ENCODE data around the gene PPP3CA.

PPP3CA gene

GRCh38 chr4:101198682-101199339, 148.5 kb downstream of the PPP3CA start:
- TF ChIP-seq FOXK2 (IDR thresholded peaks at IDR 0.05) (no peak), NFRKB (IDR thresholded peaks at IDR 0.05) (no peak), SP1 (IDR thresholded peaks at IDR 0.05) (no peak), BHLHE40 (IDR thresholded peaks at IDR 0.05; ENCODE audit: borderline replicate concordance) (no peak), TARDBP (IDR thresholded peaks at IDR 0.05) (no peak)
- ChIA-PET POLR2A (no interaction called here), CTCF (no interaction called here)
- DNase-seq (ENCODE audit: extremely low spot score), result no peak

GRCh38 chr4:101197350-101197749, 150.0 kb downstream of the PPP3CA start:
- DNase-seq (ENCODE audit: extremely low spot score), result no peak
- no peak for TF ChIP-seq FOXK2 (IDR thresholded peaks at IDR 0.05)
- TF ChIP-seq FOXA1 (IDR thresholded peaks at IDR 0.05), result no peak
- TF ChIP-seq NFRKB (IDR thresholded peaks at IDR 0.05), result no peak
- no peak for TF ChIP-seq SP1 (IDR thresholded peaks at IDR 0.05)
- no peak for TF ChIP-seq TARDBP (IDR thresholded peaks at IDR 0.05)
- no peak for TF ChIP-seq ZNF384 (IDR thresholded peaks at IDR 0.05)
- TF ChIP-seq LEF1 (IDR thresholded peaks at IDR 0.05; ENCODE audit: borderline replicate concordance), result no peak
- no peak for TF ChIP-seq ARNT (IDR thresholded peaks at IDR 0.05)
- no peak for TF ChIP-seq BHLHE40 (IDR thresholded peaks at IDR 0.05; ENCODE audit: borderline replicate concordance)
- TF ChIP-seq FOXM1 (IDR thresholded peaks at IDR 0.05; ENCODE audit: borderline replicate concordance), result no peak
- ChIA-PET CTCF (no interaction called here), POLR2A (no interaction called here)

- no peak for TF ChIP-seq FOXA1 (IDR thresholded peaks at IDR 0.05)
- no peak for TF ChIP-seq LEF1 (IDR thresholded peaks at IDR 0.05; ENCODE audit: borderline replicate concordance)
- no peak for TF ChIP-seq ARNT (IDR thresholded peaks at IDR 0.05)
- no peak for TF ChIP-seq CTBP1 (IDR thresholded peaks at IDR 0.05; ENCODE audit: borderline replicate concordance)
- TF ChIP-seq PKNOX1 (IDR thresholded peaks at IDR 0.05), result no peak
- no peak for TF ChIP-seq ELF4 (IDR thresholded peaks at IDR 0.05)
- TF ChIP-seq FOXM1 (IDR thresholded peaks at IDR 0.05; ENCODE audit: borderline replicate concordance), result no peak
- no peak for TF ChIP-seq ZNF384 (IDR thresholded peaks at IDR 0.05)
- TF ChIP-seq TARDBP (IDR thresholded peaks at IDR 0.05), result no peak
- TF ChIP-seq SUZ12 (IDR thresholded peaks at IDR 0.05), result no peak
- no peak for TF ChIP-seq SP1 (IDR thresholded peaks at IDR 0.05)
- TF ChIP-seq NFRKB (IDR thresholded peaks at IDR 0.05), result no peak
- TF ChIP-seq L3MBTL2 (conservative IDR thresholded peaks at IDR 0.05), result no peak
- no peak for TF ChIP-seq FOXK2 (IDR thresholded peaks at IDR 0.05)
- TF ChIP-seq BHLHE40 (IDR thresholded peaks at IDR 0.05; ENCODE audit: borderline replicate concordance), result no peak
- no peak for TF ChIP-seq HDGF (IDR thresholded peaks at IDR 0.05; ENCODE audit: borderline replicate concordance)
- POLR2A ChIA-PET, result no interaction called here
- CTCF ChIA-PET, result no interaction called here
Measured at GRCh38 chr4:101192244-101192643, 155.1 kb downstream of the PPP3CA start.

GRCh38 chr4:101191302-101192098, 155.8 kb downstream of the PPP3CA start:
- CTCF ChIA-PET, result no interaction called here
- no peak for DNase-seq (ENCODE audit: extremely low spot score)
- POLR2A ChIA-PET, result no interaction called here
- TF ChIP-seq HDGF (IDR thresholded peaks at IDR 0.05; ENCODE audit: borderline replicate concordance) (no peak), SP1 (IDR thresholded peaks at IDR 0.05) (no peak), SUZ12 (IDR thresholded peaks at IDR 0.05) (no peak), ZNF384 (IDR thresholded peaks at IDR 0.05) (no peak), L3MBTL2 (conservative IDR thresholded peaks at IDR 0.05) (no peak), PKNOX1 (IDR thresholded peaks at IDR 0.05) (no peak), ARNT (IDR thresholded peaks at IDR 0.05) (no peak), TARDBP (IDR thresholded peaks at IDR 0.05) (no peak), NFRKB (IDR thresholded peaks at IDR 0.05) (no peak), FOXM1 (IDR thresholded peaks at IDR 0.05; ENCODE audit: borderline replicate concordance) (no peak), BHLHE40 (IDR thresholded peaks at IDR 0.05; ENCODE audit: borderline replicate concordance) (no peak), LEF1 (IDR thresholded peaks at IDR 0.05; ENCODE audit: borderline replicate concordance) (no peak)

More at GRCh38 chr4:101192244-101192643, 155.1 kb downstream of the PPP3CA start:
- no peak for DNase-seq (ENCODE audit: extremely low spot score)

- CTCF ChIA-PET, result no interaction called here
- POLR2A ChIA-PET, result no interaction called here
- TF ChIP-seq FOXK2 (IDR thresholded peaks at IDR 0.05) (no peak), NFRKB (IDR thresholded peaks at IDR 0.05) (no peak), SUZ12 (IDR thresholded peaks at IDR 0.05) (no peak), SP1 (IDR thresholded peaks at IDR 0.05) (no peak), ELF4 (IDR thresholded peaks at IDR 0.05) (no peak), FOXA1 (IDR thresholded peaks at IDR 0.05) (no peak), L3MBTL2 (conservative IDR thresholded peaks at IDR 0.05) (no peak), BHLHE40 (IDR thresholded peaks at IDR 0.05; ENCODE audit: borderline replicate concordance) (no peak), PKNOX1 (IDR thresholded peaks at IDR 0.05) (no peak), CTBP1 (IDR thresholded peaks at IDR 0.05; ENCODE audit: borderline replicate concordance) (no peak)
- DNase-seq (ENCODE audit: extremely low spot score), result no peak
Measured at GRCh38 chr4:101190751-101191150, 156.6 kb downstream of the PPP3CA start.

- TF ChIP-seq FOXM1 (IDR thresholded peaks at IDR 0.05; ENCODE audit: borderline replicate concordance), result no peak
- no peak for TF ChIP-seq SUZ12 (IDR thresholded peaks at IDR 0.05)
- TF ChIP-seq HDGF (IDR thresholded peaks at IDR 0.05; ENCODE audit: borderline replicate concordance), result no peak
- TF ChIP-seq ARNT (IDR thresholded peaks at IDR 0.05), result no peak
- TF ChIP-seq L3MBTL2 (conservative IDR thresholded peaks at IDR 0.05), result no peak
- no peak for TF ChIP-seq BHLHE40 (IDR thresholded peaks at IDR 0.05; ENCODE audit: borderline replicate concordance)
- no peak for TF ChIP-seq TARDBP (IDR thresholded peaks at IDR 0.05)
- TF ChIP-seq CTBP1 (IDR thresholded peaks at IDR 0.05; ENCODE audit: borderline replicate concordance), result no peak
- no peak for TF ChIP-seq FOXA1 (IDR thresholded peaks at IDR 0.05)
- TF ChIP-seq ZNF384 (IDR thresholded peaks at IDR 0.05), result no peak
- TF ChIP-seq FOXK2 (IDR thresholded peaks at IDR 0.05), result no peak
- no peak for TF ChIP-seq NFRKB (IDR thresholded peaks at IDR 0.05)
- no peak for TF ChIP-seq ELF4 (IDR thresholded peaks at IDR 0.05)
- TF ChIP-seq SP1 (IDR thresholded peaks at IDR 0.05), result no peak
- TF ChIP-seq LEF1 (IDR thresholded peaks at IDR 0.05; ENCODE audit: borderline replicate concordance), result no peak
- no peak for TF ChIP-seq PKNOX1 (IDR thresholded peaks at IDR 0.05)
- ChIA-PET CTCF (no interaction called here), POLR2A (no interaction called here)
- no peak for DNase-seq (ENCODE audit: extremely low spot score)
Measured at GRCh38 chr4:101188906-101189305, 158.4 kb downstream of the PPP3CA start.

All from HEK293T (cell line).